ENCODE measurements around the gene AKAP8L.

Gene AKAP8L

GRCh38 chr19:15432629-15433518, 14.1 kb upstream of the AKAP8L start:
- DNase-seq: peak; percentile 88

- no peak for DNase-seq
Measured at GRCh38 chr19:15432018-15432494, 13.3 kb upstream of the AKAP8L start.

- DNase-seq: no peak
Measured at GRCh38 chr19:15431396-15432017, 12.7 kb upstream of the AKAP8L start.

GRCh38 chr19:15430526-15431120, 11.8 kb upstream of the AKAP8L start:
- no peak for DNase-seq

GRCh38 chr19:15429825-15430467, 11.2 kb upstream of the AKAP8L start:
- DNase-seq: no peak

GRCh38 chr19:15428956-15429824, 10.4 kb upstream of the AKAP8L start:
- DNase-seq: no peak

GRCh38 chr19:15427991-15428471, 9.2 kb upstream of the AKAP8L start:
- no peak for DNase-seq

- no peak for DNase-seq
Measured at GRCh38 chr19:15427350-15427700, 8.5 kb upstream of the AKAP8L start.

GRCh38 chr19:15426485-15427349, 7.9 kb upstream of the AKAP8L start:
- no peak for DNase-seq

GRCh38 chr19:15425321-15425950, 6.6 kb upstream of the AKAP8L start:
- DNase-seq: no peak

- DNase-seq: no peak
Measured at GRCh38 chr19:15424692-15425272, 6.0 kb upstream of the AKAP8L start.

GRCh38 chr19:15424121-15424520, 5.3 kb upstream of the AKAP8L start:
- DNase-seq: no peak

- no peak for DNase-seq
Measured at GRCh38 chr19:15423130-15423529, 4.3 kb upstream of the AKAP8L start.

GRCh38 chr19:15422296-15423075, 3.7 kb upstream of the AKAP8L start:
- DNase-seq: no peak

- DNase-seq: no peak
Measured at GRCh38 chr19:15421721-15422260, 3.0 kb upstream of the AKAP8L start.

GRCh38 chr19:15421136-15421695, 2.4 kb upstream of the AKAP8L start:
- DNase-seq: no peak

- DNase-seq: no peak
Measured at GRCh38 chr19:15419413-15420025, 731 bp upstream of the AKAP8L start.

- DNase-seq: no peak
Measured at GRCh38 chr19:15418231-15418578, 583 bp downstream of the AKAP8L start.

Data from CD4-positive, alpha-beta T cell treated with Interferon gamma for 1 hour (primary cell).